Measurements from ENCODE around the gene C4orf50. TPM values are rescaled to one million over a fixed set of nuclear protein-coding genes. Genes with fewer than 3 reads are reported as not detected.

C4orf50 gene
- polyA plus RNA-seq, 3 donors, result not detected

DNA sequence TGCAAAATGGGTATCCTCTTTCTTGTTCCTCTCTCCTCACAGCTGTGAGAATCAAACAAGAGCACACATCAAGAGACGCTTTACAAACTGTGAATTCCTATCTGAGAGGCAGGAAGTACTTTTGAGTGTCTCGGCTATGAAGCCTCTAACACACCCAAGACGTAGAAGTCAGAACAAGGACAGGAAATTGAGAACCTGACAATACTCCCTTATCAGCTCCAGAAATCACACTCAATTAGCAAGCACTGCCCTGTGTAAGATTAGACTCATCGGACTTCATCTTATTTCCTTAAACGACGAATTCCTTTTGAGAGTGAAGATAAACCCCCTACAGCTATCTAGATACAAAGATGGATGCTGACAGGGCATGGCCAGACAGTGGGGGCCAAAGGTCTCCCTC lies 74.7 kb downstream of the C4orf50 start:
- Mint-ChIP-seq H3K27ac (no peak overlapping the region), H3K4me1 (no peaks in the 10 kb centered on the region), H3K27me3 (ENCODE audit: low read depth in 3 of 3) (peaks cover 0 to 5% (median 2%) of the 10 kb centered on the region in 3 donors), H3K36me3 (no peaks in the 10 kb centered on the region), H3K4me3 (no peak overlapping the region), H3K9me3 (peaks cover 10 to 25% (median 19%) of the 10 kb centered on the region in 7 donors)
- H3K27ac ChIP-seq (ENCODE audit: low read depth in 1 of 2, low read length in 2 of 2), result no peak overlapping the region
- H3K27me3 ChIP-seq (ENCODE audit: control insufficient read depth in 2 of 2, insufficient read depth in 2 of 2, low read length in 2 of 2), result no peaks in the 10 kb centered on the region
- 0% methylated on average over 4 of the region's 6 CpGs for WGBS (ENCODE audit: insufficient coverage)
- no peak overlapping the region for H2AFZ ChIP-seq (ENCODE audit: insufficient read depth, low read depth, low read length, poor library complexity, severe bottlenecking)
- H4K20me1 ChIP-seq (ENCODE audit: insufficient read depth, low read length), result no peaks in the 10 kb centered on the region
- no peaks in the 10 kb centered on the region for H3K4me1 ChIP-seq (ENCODE audit: control insufficient read depth in 1 of 2, insufficient read depth in 2 of 2, low read length in 2 of 2)
- H3K36me3 ChIP-seq (replicated peaks in 1 of 2; ENCODE audit: control insufficient read depth in 1 of 2, insufficient read depth in 2 of 2, low read length in 2 of 2), result no peaks in the 10 kb centered on the region
- no peaks in the 10 kb centered on the region for H3K79me2 ChIP-seq (ENCODE audit: insufficient read depth, low read length)
- no peak for DNase-seq
- no peak overlapping the region for H3K4me2 ChIP-seq (replicated peaks; ENCODE audit: extremely low read depth, low read length, poor library complexity, severe bottlenecking)
- peaks cover 11 to 30% of the 10 kb centered on the region in 2 donors for H3K9me3 ChIP-seq (replicated peaks in 1 of 2; ENCODE audit: control insufficient read depth in 1 of 2, insufficient read depth in 1 of 2, low read length in 2 of 2)
- TF ChIP-seq, protein P1, sequence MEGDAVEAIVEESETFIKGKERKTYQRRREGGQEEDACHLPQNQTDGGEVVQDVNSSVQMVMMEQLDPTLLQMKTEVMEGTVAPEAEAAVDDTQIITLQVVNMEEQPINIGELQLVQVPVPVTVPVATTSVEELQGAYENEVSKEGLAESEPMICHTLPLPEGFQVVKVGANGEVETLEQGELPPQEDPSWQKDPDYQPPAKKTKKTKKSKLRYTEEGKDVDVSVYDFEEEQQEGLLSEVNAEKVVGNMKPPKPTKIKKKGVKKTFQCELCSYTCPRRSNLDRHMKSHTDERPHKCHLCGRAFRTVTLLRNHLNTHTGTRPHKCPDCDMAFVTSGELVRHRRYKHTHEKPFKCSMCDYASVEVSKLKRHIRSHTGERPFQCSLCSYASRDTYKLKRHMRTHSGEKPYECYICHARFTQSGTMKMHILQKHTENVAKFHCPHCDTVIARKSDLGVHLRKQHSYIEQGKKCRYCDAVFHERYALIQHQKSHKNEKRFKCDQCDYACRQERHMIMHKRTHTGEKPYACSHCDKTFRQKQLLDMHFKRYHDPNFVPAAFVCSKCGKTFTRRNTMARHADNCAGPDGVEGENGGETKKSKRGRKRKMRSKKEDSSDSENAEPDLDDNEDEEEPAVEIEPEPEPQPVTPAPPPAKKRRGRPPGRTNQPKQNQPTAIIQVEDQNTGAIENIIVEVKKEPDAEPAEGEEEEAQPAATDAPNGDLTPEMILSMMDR (IDR thresholded peaks at IDR 0.05), result no peak
- no peak overlapping the region for H3K9ac ChIP-seq (ENCODE audit: insufficient read depth, low read length, poor library complexity, severe bottlenecking)
- H3K4me3 ChIP-seq (replicated peaks in 1 of 3; ENCODE audit: low read depth in 2 of 3, low read length in 3 of 3), result no peak overlapping the region
- intact Hi-C loops (cut with micrococcal nuclease), result no loop called here

DNA sequence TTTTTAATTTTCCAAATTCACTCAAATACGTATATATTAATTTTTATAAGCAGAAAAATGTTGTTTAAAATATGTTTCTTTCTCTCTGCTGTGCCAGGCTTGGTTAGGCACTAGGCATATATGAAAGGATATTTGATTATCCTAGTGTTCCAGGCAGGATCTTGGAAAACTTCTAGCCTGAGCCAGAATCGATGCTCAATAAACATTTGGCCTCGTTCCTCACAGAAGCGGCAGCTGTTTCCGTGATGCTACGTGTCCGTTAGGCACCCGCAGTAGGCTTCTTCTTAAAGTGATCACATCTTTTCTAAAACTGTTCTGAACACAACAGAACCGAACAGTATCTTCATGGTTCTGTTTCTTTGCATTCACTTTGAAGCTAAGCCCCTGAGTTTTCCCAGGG lies 75.3 kb downstream of the C4orf50 start:
- no peak overlapping the region for H3K4me3 ChIP-seq (replicated peaks in 1 of 3; ENCODE audit: low read depth in 2 of 3, low read length in 3 of 3)
- H3K36me3 ChIP-seq (replicated peaks in 1 of 2; ENCODE audit: control insufficient read depth in 1 of 2, insufficient read depth in 2 of 2, low read length in 2 of 2), result no peaks in the 10 kb centered on the region
- H3K27me3 Mint-ChIP-seq (ENCODE audit: low read depth in 3 of 3), result peaks cover 0 to 5% (median 3%) of the 10 kb centered on the region in 3 donors
- H3K27me3 ChIP-seq (ENCODE audit: control insufficient read depth in 2 of 2, insufficient read depth in 2 of 2, low read length in 2 of 2), result no peaks in the 10 kb centered on the region
- no peak overlapping the region for H3K27ac Mint-ChIP-seq
- no peaks in the 10 kb centered on the region for H3K36me3 Mint-ChIP-seq
- WGBS (ENCODE audit: insufficient coverage), result 71% methylated on average over 7 of the region's 9 CpGs
- H3K27ac ChIP-seq (ENCODE audit: low read depth in 1 of 2, low read length in 2 of 2), result no peak overlapping the region
- no peak for DNase-seq
- no peak overlapping the region for H2AFZ ChIP-seq (ENCODE audit: insufficient read depth, low read depth, low read length, poor library complexity, severe bottlenecking)
- no peaks in the 10 kb centered on the region for H3K4me1 Mint-ChIP-seq
- H3K9me3 ChIP-seq (replicated peaks in 1 of 2; ENCODE audit: control insufficient read depth in 1 of 2, insufficient read depth in 1 of 2, low read length in 2 of 2), result peaks cover 11 to 25% of the 10 kb centered on the region in 2 donors
- TF ChIP-seq, protein P1 (IDR thresholded peaks at IDR 0.05), result no peak
- no peak overlapping the region for H3K4me2 ChIP-seq (replicated peaks; ENCODE audit: extremely low read depth, low read length, poor library complexity, severe bottlenecking)
- H3K9me3 Mint-ChIP-seq, result peaks cover 10 to 23% (median 15%) of the 10 kb centered on the region in 7 donors
- intact Hi-C loops (cut with micrococcal nuclease), result no loop called here
- no peaks in the 10 kb centered on the region for H3K4me1 ChIP-seq (ENCODE audit: control insufficient read depth in 1 of 2, insufficient read depth in 2 of 2, low read length in 2 of 2)
- H3K4me3 Mint-ChIP-seq, result no peak overlapping the region
- H4K20me1 ChIP-seq (ENCODE audit: insufficient read depth, low read length), result no peaks in the 10 kb centered on the region
- no peak overlapping the region for H3K9ac ChIP-seq (ENCODE audit: insufficient read depth, low read length, poor library complexity, severe bottlenecking)
- H3K79me2 ChIP-seq (ENCODE audit: insufficient read depth, low read length), result no peaks in the 10 kb centered on the region
